ENCODE results near the gene NSMCE4A.

Gene NSMCE4A

GRCh38 chr10:121990015-121990677 is 15.1 kb upstream of the NSMCE4A start:
- no peak for TF ChIP-seq CTCF (IDR thresholded peaks at IDR 0.05; ENCODE audit: extremely low read depth, insufficient read depth, missing control alignments)
- DNase-seq (ENCODE audit: low spot score) = no peak
- in situ Hi-C loops (cut with MboI; ENCODE audit: low pct_unique_long_range_greater_than_20kb, low sequenced_read_pairs, unreplicated experiment) = no loop called here

GRCh38 chr10:121988361-121989324 is 13.6 kb upstream of the NSMCE4A start, which contains the start of gene TACC2:
Gene TACC2 (plus strand): TSS chr10:121989163. CDS start chr10:122021982, 32,819 bp downstream.
- TF ChIP-seq CTCF (IDR thresholded peaks at IDR 0.05; ENCODE audit: extremely low read depth, insufficient read depth, missing control alignments) = no peak
- DNase-seq (ENCODE audit: low spot score) = no peak
- in situ Hi-C loops (cut with MboI; ENCODE audit: low pct_unique_long_range_greater_than_20kb, low sequenced_read_pairs, unreplicated experiment) = no loop called here

- TF ChIP-seq CTCF (IDR thresholded peaks at IDR 0.05; ENCODE audit: extremely low read depth, insufficient read depth, missing control alignments) = no peak
- in situ Hi-C loops (cut with MboI; ENCODE audit: low pct_unique_long_range_greater_than_20kb, low sequenced_read_pairs, unreplicated experiment) = no loop called here
- no peak for DNase-seq (ENCODE audit: low spot score)
These were observed 9.4 kb upstream of the NSMCE4A start for GRCh38 chr10:121984463-121984862.

- in situ Hi-C loops (cut with MboI; ENCODE audit: low pct_unique_long_range_greater_than_20kb, low sequenced_read_pairs, unreplicated experiment) = no loop called here
- TF ChIP-seq CTCF (IDR thresholded peaks at IDR 0.05; ENCODE audit: extremely low read depth, insufficient read depth, missing control alignments) = no peak
- no peak for DNase-seq (ENCODE audit: low spot score)
These were observed 8.8 kb upstream of the NSMCE4A start for GRCh38 chr10:121983852-121984251.

- no peak for TF ChIP-seq CTCF (IDR thresholded peaks at IDR 0.05; ENCODE audit: extremely low read depth, insufficient read depth, missing control alignments)
- in situ Hi-C loops (cut with MboI; ENCODE audit: low pct_unique_long_range_greater_than_20kb, low sequenced_read_pairs, unreplicated experiment) = no loop called here
- DNase-seq (ENCODE audit: low spot score) = no peak
These were observed 6.3 kb upstream of the NSMCE4A start for GRCh38 chr10:121981346-121981745.

GRCh38 chr10:121978511-121978910 is 3.5 kb upstream of the NSMCE4A start:
- no peak for TF ChIP-seq CTCF (IDR thresholded peaks at IDR 0.05; ENCODE audit: extremely low read depth, insufficient read depth, missing control alignments)
- in situ Hi-C loops (cut with MboI; ENCODE audit: low pct_unique_long_range_greater_than_20kb, low sequenced_read_pairs, unreplicated experiment) = no loop called here
- DNase-seq (ENCODE audit: low spot score) = no peak

Measured in GM13977 (cell line).